Occipital lobe (tissue), 2 donors: Measurements from ENCODE around the gene SHMT2. TPM values are rescaled to one million over a fixed set of nuclear protein-coding genes. Genes with fewer than 3 reads are reported as not detected.
A peak's percentile ranks its signal among the peaks of the same experiment; 100 is the strongest.

Experiments used
- DNase-seq: peaks from one replicate; lab custom pipeline; 2025; lab: John Stamatoyannopoulos, UW
- total RNA-seq: library from RNA; depleted of rRNA; stranded (reverse); fragments of >200 nt; gene quantifications from one replicate; pipeline ENCODE4 v1.2.3, GENCODE V29; 2014

Gene SHMT2
- total RNA-seq, result 36.2 TPM

DNA sequence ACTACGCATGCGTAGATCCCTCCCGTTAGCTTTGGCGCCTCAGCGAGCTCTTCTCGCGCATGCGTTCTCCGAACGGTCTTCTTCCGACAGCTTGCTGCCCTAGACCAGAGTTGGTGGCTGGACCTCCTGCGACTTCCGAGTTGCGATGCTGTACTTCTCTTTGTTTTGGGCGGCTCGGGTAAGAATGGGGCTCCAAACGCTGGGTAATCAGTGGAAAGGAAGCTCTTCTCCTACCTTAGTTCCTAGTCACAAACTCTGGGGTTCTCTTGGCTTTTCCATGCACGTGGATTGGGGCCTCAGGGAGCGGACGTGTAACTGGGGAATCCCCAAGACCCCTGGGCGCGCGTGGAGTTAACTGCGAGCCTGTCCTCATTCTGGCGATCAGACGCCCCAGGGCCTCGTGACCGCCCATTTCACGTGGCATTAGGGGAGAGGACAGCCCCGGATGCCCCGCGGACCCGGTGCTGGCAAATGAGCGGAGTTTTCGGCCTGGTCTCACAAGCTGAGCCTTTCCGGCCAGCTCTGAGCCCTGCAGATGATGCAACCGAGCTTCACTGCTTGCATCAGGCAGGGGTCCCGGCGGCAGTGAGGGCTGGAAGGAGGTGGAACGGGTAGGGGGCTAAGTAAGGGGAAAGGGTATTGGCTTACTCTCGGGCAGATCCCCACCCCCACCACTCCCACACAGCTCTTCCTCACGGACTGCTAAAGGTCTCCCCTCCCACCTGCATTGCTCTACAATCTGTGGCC is at the start of gene SHMT2:
SHMT2 (plus strand) TSS at position 78 of the 747 bp plus-strand sequence; CDS start at position 146, 68 bp downstream.
- DNase-seq, result peak; percentile 87

DNA sequence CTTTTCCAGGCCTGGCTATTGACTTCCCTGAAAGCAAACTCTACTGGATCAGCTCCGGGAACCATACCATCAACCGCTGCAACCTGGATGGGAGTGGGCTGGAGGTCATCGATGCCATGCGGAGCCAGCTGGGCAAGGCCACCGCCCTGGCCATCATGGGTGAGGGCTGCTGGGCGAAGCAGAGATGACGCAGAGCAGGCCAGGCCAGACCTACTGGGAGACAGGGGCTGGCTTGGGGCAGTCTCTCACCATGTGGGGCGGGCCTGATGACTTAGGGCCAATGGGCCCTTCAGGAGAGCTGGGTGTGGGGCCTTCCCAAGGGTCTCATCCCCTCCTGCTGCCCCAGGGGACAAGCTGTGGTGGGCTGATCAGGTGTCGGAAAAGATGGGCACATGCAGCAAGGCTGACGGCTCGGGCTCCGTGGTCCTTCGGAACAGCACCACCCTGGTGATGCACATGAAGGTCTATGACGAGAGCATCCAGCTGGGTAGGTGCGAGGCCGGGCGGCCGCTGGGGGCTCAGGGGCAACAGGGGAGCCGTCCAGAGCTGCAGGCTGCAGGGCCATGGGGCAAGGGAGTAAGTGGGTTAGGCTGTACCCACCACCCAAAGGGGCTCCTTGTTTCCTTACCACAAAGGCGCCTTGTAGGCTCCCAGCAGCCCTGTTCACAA is 49.1 kb upstream of the SHMT2 start:
- no peak for DNase-seq

GRCh38 chr12:57181072-57181471 is 48.4 kb upstream of the SHMT2 start:
- DNase-seq, result no peak

- DNase-seq, result no peak
Measured at GRCh38 chr12:57181561-57182155, 47.9 kb upstream of the SHMT2 start.

- peak; percentile 51 for DNase-seq
Measured at GRCh38 chr12:57182918-57183575, 46.5 kb upstream of the SHMT2 start.

GRCh38 chr12:57183939-57184725 is 45.4 kb upstream of the SHMT2 start:
- no peak for DNase-seq

GRCh38 chr12:57185403-57185802 is 44.1 kb upstream of the SHMT2 start:
- no peak for DNase-seq

DNA sequence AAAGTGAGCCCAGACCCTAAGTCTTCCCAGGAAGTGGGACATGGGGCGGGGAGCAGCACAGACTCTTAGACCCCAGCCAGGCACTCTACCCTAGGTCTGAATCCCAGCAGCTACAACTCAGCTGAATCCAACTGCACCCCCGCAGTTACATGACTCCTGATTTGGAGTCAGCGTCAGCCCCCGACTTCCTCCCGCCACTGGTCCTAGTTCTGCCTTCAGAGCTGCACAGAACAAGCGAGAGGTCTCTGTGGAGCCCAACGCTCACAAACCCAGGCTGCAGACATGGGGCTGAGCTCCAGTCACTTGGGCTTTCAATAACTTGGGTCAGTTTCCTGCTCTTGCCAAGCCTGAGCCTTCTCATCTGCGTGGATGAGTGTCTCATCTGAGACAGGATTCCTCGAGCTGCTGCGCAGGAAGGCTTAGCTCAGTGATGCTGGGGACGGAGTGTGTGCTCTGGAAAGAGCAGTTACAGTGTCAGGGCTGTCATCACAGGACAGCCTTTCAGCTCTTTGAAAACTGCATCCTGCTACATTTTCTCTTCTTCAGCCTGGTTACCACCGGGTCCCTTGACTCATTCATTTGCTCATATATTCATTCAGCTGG is 43.5 kb upstream of the SHMT2 start:
- no peak for DNase-seq

GRCh38 chr12:57187222-57188089 is 42.1 kb upstream of the SHMT2 start:
- DNase-seq, result no peak

DNA sequence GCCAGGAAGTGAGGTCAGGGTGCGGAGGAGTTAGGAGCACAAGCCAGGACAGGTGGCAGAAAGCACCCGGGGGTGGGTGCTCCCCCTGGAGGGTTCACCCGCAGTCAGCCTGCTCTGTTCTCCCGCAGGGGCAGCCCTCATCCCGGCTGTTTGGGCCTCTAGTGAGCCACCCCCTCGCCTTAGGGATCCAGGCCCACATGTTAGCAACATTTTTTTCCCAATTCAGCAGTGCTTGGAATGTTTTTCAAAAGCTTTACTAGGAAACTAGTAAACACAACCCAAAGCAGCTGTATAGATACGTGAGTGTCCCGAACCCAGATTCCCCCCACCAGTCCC is 41.5 kb upstream of the SHMT2 start:
- no peak for DNase-seq

DNA sequence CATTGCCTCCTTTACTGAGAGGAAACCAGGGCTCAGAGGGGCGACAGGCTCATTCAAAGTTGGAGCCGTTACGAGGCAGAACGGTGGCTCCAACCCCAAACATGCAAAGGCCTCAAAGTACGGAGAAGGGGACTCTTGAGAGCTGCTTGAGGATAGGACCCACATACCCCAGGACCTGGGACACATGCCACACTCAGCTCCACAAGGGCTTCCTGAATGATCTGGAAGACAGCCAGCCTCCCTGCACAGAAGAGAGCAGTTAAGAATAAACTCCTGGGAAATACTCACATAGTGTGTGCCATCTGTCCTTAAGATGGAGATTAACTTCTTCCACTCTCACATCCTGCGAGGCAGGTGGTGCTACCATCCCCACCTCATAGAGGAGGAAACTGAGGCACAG is 39.5 kb upstream of the SHMT2 start:
- DNase-seq, result no peak

DNA sequence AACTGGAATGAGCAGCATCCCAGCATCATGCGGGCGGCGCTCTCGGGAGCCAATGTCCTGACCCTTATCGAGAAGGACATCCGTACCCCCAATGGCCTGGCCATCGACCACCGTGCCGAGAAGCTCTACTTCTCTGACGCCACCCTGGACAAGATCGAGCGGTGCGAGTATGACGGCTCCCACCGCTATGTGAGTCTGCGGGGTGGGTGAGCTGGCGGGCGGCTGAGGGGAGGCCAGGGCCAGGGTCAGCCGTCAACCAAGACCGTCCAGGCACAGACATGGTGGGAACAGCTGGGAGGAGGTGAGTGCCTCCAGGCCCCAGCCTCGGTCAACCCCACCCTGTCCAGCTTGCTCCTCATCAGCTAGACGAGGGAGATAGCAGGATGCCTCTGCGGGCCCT is 38.7 kb upstream of the SHMT2 start:
- DNase-seq, result no peak

- DNase-seq, result no peak
Measured at GRCh38 chr12:57191410-57191809, 38.1 kb upstream of the SHMT2 start.

DNA sequence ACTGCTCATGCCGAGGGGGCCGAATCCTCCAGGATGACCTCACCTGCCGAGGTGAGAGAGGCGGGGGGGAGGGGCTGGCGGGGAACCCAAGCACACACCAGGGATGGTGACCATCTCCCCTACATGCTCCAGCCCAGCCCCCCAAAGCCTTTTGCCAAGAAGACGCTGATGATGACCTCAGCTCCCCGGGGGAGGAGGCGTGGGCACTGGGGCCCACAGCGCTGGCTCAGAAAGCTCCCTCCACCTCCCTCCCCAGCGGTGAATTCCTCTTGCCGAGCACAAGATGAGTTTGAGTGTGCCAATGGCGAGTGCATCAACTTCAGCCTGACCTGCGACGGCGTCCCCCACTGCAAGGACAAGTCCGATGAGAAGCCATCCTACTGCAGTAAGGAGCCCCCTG is 36.6 kb upstream of the SHMT2 start:
- no peak for DNase-seq

DNA sequence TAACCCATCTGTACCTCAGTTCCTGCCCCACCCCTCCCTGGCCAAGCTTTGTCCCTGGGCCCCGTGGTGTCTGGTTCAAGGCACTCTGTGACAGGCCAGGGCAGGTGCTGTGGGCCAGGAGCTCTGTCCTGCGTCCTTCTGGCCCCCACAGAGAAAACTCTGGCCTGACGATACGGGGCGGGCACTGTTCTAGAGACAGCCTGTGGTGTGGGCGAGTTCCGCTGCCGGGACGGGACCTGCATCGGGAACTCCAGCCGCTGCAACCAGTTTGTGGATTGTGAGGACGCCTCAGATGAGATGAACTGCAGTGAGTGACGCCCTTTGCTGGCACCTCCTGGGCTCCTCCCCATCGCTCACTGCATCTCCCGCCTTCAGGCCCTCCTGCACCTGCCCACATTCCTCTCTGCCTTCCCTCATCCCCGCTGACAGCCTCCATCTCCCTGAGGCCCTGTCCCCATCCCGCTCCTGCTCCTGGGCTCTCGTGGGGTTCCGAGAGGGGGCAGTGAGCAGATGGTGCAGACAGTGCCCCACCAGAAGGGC is 35.7 kb upstream of the SHMT2 start:
- DNase-seq, result no peak

DNA sequence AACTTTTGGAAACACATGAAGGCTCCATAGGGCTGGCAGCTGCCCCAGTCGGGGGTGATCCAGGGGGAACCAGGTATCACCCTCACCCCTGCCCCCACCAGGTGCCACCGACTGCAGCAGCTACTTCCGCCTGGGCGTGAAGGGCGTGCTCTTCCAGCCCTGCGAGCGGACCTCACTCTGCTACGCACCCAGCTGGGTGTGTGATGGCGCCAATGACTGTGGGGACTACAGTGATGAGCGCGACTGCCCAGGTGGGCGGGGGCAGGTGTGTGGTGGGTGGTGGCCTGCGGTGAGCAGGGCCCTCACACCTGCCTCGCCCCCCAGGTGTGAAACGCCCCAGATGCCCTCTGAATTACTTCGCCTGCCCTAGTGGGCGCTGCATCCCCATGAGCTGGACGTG is 35.3 kb upstream of the SHMT2 start:
- no peak for DNase-seq

DNA sequence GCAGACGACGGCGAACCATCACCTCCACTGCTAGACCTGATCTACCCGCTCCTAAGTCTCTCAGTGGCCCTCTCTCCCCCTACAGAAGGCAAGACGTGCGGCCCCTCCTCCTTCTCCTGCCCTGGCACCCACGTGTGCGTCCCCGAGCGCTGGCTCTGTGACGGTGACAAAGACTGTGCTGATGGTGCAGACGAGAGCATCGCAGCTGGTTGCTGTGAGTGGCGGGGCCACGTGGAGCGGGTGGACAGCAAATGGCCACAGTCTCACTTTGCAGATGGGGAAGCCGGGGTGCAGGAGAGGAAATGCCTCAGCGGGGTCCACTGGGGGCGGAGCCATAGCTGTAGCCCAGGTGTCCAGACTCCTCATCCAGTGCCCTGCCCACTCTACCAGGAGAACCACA is 34.3 kb upstream of the SHMT2 start:
- DNase-seq, result peak; percentile 14

GRCh38 chr12:57195611-57196371 is 33.7 kb upstream of the SHMT2 start:
- DNase-seq, result peak; percentile 25

- DNase-seq, result peak; percentile 30
Measured at GRCh38 chr12:57196439-57196838, 33.1 kb upstream of the SHMT2 start.
